Activated T-helper 1 cell treated with anti-CD3 and anti-CD28 coated beads, Interleukin-2, amount 50 U/mL, for 16 hours (primary cell): ENCODE measurements around the gene VAV2.

Experiments used
- DNase-seq, 2 donors: peaks; one replicate each; pipeline ENCODE4 v3.0.0-alpha.2; 2020; ENCODE audit warnings: low read depth in 1 of 2, low spot score in 1 of 2

VAV2 gene

GRCh38 chr9:133717113-133718031 is 274.8 kb downstream of the VAV2 start:
- DNase-seq: no peak

- no peak for DNase-seq
Observed at GRCh38 chr9:133716564-133717112, 275.5 kb downstream of the VAV2 start.

GRCh38 chr9:133715866-133716563 is 276.1 kb downstream of the VAV2 start:
- no peak for DNase-seq

GRCh38 chr9:133715295-133715865 is 276.7 kb downstream of the VAV2 start:
- DNase-seq: no peak

- no peak for DNase-seq
Observed at GRCh38 chr9:133714606-133715294, 277.4 kb downstream of the VAV2 start.

- DNase-seq: no peak
Observed at GRCh38 chr9:133713960-133714495, 278.1 kb downstream of the VAV2 start.

GRCh38 chr9:133713150-133713959 is 278.8 kb downstream of the VAV2 start:
- DNase-seq: no peak

- DNase-seq: no peak
Observed at GRCh38 chr9:133712221-133713100, 279.7 kb downstream of the VAV2 start.
